PC-9 (cell line): Measurements from ENCODE around the gene BTNL9.

ENCODE experiments used
- CTCF ChIP-seq: fragments of 200-600 bp; sonication (generic); conservative IDR thresholded peaks from 2 replicates; pipeline ENCODE4 v1.6.1; 2017; ENCODE audit warnings: mixed run types, antibody characterized with exemption, mild to moderate bottlenecking, moderate library complexity
- EZH2 ChIP-seq: fragments of 200-600 bp; sonication (generic); IDR thresholded peaks from 2 replicates; pipeline ENCODE4 v1.8.0; 2017; ENCODE audit warnings: antibody characterized with exemption, low read depth

- no peak for TF ChIP-seq CTCF
- no peak for TF ChIP-seq EZH2
Measured at GRCh38 chr5:181062631-181063030, 22.6 kb downstream of the BTNL9 start.
